A549 (cell line): Measurements from ENCODE around the gene LHB.
"Not testable (repeated sequence)": the region's sequence is repeated elsewhere in the genome, so short reads cannot be mapped to it uniquely, and the experiment has no call there.

ENCODE experiments used
- CEBPB ChIP-seq, 2 experiments: fragments of >200 bp in 1 of 2; sonication (Bioruptor Twin) in 1 of 2; formaldehyde crosslinking in 1 of 2; IDR thresholded peaks; 2 replicates each; pipeline ENCODE4 v1.6.1; 2012 to 2016
- CTCF ChIP-seq: fragments of >200 bp; sonication (Bioruptor Twin); formaldehyde crosslinking; IDR thresholded peaks from 3 replicates; pipeline ENCODE4 v1.5.1; 2016
- KDM5A ChIP-seq: fragments of 200-600 bp; sonication (generic); IDR thresholded peaks from 2 replicates; pipeline ENCODE4 v1.6.1; 2016; ENCODE audit warnings: antibody characterized with exemption, mild to moderate bottlenecking
- PHF8 ChIP-seq: fragments of 200-600 bp; sonication (generic); IDR thresholded peaks from 2 replicates; pipeline ENCODE4 v1.6.1; 2016; ENCODE audit warnings: low read depth, mild to moderate bottlenecking, antibody characterized with exemption, moderate library complexity, borderline replicate concordance
- POLR2A ChIP-seq: IDR thresholded peaks from 2 replicates; pipeline ENCODE4 v1.6.1; 2012; ENCODE audit warnings: mild to moderate bottlenecking, low read length
- RFX5 ChIP-seq: fragments of 450-650 bp; IDR thresholded peaks from 2 replicates; pipeline ENCODE4 v1.7.1; 2014; ENCODE audit warnings: antibody characterized with exemption, mild to moderate bottlenecking, moderate library complexity
- RNF2 ChIP-seq: fragments of 200-600 bp; sonication (generic); IDR thresholded peaks from 2 replicates; pipeline ENCODE4 v1.6.1; 2016; ENCODE audit warnings: low read depth, mild to moderate bottlenecking, antibody characterized with exemption, moderate library complexity, borderline replicate concordance

- TF ChIP-seq CTCF, result peak; percentile 35; the same call in 1 of the 3 replicates
- TF ChIP-seq RFX5; KDM5A; POLR2A; RNF2; PHF8; CEBPB (IDR thresholded peaks at IDR 0.05): not testable (repeated sequence)
These were observed 14.9 kb upstream of the LHB start, which contains the start of gene CGB2 for GRCh38 chr19:49031642-49032301.
